ENCODE measurements around the gene EMC1. TPM values are rescaled to one million over a fixed set of nuclear protein-coding genes. Genes with fewer than 3 reads are reported as not detected.

The EMC1 gene
- total RNA-seq, 2 donors from 2014 or later = 59.0 to 67.5 TPM

DNA sequence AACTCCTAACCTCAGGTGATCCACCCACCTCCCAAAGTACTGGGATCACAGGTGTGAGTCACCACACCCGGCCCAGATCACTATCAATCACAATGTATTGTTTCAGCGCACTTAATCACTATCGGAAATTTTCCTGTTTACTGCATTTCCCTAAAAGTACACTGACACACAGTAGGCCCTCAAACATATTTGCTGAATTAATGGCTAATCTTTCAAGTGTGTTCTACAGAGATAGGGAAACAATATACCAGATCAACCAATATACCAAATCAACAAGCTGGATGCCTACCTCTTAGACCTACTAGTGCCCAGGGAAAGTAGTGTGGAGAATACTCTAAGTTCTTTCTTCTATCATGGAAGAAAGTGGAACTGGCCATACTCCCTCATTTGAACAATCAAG is 58.3 kb downstream of the EMC1 start:
- no peak for TF ChIP-seq CTCF (conservative IDR thresholded peaks at IDR 0.05)
- WGBS, 2 experiments (ENCODE audit: insufficient coverage in 1 of 2, insufficient read length in 1 of 2) = 95 to 100% methylated on average over 2 to 3 of the region's 3 CpGs
- H3K4me1 ChIP-seq (ENCODE audit: control insufficient read depth, insufficient read depth, low read length) = no peaks in the 10 kb centered on the region
- H3K27me3 ChIP-seq (ENCODE audit: control insufficient read depth, insufficient read depth, low read length, poor library complexity, severe bottlenecking) = no peaks in the 10 kb centered on the region
- H3K4me3 ChIP-seq (ENCODE audit: low read length) = no peak overlapping the region
- H3K4me3 Mint-ChIP-seq = no peak overlapping the region
- peaks cover 90% of the 10 kb centered on the region for H3K36me3 ChIP-seq (ENCODE audit: control insufficient read depth, insufficient read depth, low read length)
- H3K9ac ChIP-seq (ENCODE audit: extremely low read depth, low read length, poor library complexity, severe bottlenecking) = no peak overlapping the region
- H3K4me1 Mint-ChIP-seq = no peaks in the 10 kb centered on the region
- H3K27me3 Mint-ChIP-seq (ENCODE audit: insufficient read depth) = no peaks in the 10 kb centered on the region
- H3K27ac Mint-ChIP-seq = peak overlapping the region; percentile 68
- no peaks in the 10 kb centered on the region for H3K9me3 ChIP-seq (ENCODE audit: control insufficient read depth, low read length)
- H3K36me3 Mint-ChIP-seq (ENCODE audit: low read depth) = peaks cover 78% of the 10 kb centered on the region
- no peak overlapping the region for H3K27ac ChIP-seq (ENCODE audit: low read depth, low read length)
- no peaks in the 10 kb centered on the region for H3K9me3 Mint-ChIP-seq
- no peak for DNase-seq

DNA sequence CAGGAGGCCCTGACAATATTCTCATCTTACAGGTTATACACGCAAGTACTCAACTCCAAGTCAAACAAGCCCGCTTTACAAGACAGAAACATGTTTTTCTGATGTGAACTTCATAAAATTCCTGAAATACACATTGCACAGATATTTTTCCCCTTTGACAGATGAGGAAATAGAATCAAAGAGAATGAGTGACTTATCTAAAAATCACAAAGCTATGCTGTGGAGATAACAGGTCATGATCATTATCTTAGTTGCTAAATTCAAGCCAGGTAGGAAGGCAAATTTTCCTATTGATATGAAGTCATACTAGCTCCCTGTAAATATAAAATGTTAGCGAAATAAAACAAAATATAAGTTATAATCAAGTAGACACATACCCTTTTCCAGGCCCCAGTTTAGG is 59.5 kb downstream of the EMC1 start:
- Mint-ChIP-seq H3K4me3 (no peak overlapping the region), H3K27ac (no peak overlapping the region), H3K9me3 (no peaks in the 10 kb centered on the region), H3K4me1 (no peaks in the 10 kb centered on the region), H3K36me3 (ENCODE audit: low read depth) (peaks cover 75% of the 10 kb centered on the region), H3K27me3 (ENCODE audit: insufficient read depth) (no peaks in the 10 kb centered on the region)
- Histone ChIP-seq H3K4me3 (ENCODE audit: low read length) (no peak overlapping the region), H3K4me1 (ENCODE audit: control insufficient read depth, insufficient read depth, low read length) (no peaks in the 10 kb centered on the region), H3K36me3 (ENCODE audit: control insufficient read depth, insufficient read depth, low read length) (peaks cover 87% of the 10 kb centered on the region), H3K27ac (ENCODE audit: low read depth, low read length) (no peak overlapping the region), H3K9ac (ENCODE audit: extremely low read depth, low read length, poor library complexity, severe bottlenecking) (no peak overlapping the region), H3K27me3 (ENCODE audit: control insufficient read depth, insufficient read depth, low read length, poor library complexity, severe bottlenecking) (no peaks in the 10 kb centered on the region), H3K9me3 (ENCODE audit: control insufficient read depth, low read length) (no peaks in the 10 kb centered on the region)
- TF ChIP-seq CTCF (conservative IDR thresholded peaks at IDR 0.05) = no peak
- DNase-seq = no peak
- WGBS, 2 experiments (ENCODE audit: insufficient coverage in 1 of 2, insufficient read length in 1 of 2) = 95 to 100% methylated on average over 2 to 3 of the region's 3 CpGs

DNA sequence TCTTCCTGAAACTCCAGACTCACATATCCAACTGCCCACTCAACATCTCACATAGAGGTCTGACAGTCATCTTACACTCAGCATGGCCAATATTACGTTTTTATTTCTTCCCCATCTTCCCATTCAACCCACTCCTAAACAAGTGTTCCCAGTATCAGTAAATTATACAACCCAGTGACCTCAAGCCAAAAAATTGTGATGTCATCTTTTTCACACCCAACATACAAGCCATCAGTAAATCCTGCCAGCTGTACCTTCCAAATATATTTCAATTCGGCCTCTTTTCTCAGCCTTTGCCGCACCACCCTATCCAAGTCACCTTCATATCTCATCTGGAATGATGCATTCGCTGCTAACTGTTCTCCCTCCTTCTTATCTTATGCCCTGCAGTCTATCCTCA is 60.9 kb downstream of the EMC1 start:
- no peak overlapping the region for H3K4me3 Mint-ChIP-seq
- Histone ChIP-seq H3K9me3 (ENCODE audit: control insufficient read depth, low read length) (no peaks in the 10 kb centered on the region), H3K27me3 (ENCODE audit: control insufficient read depth, insufficient read depth, low read length, poor library complexity, severe bottlenecking) (no peaks in the 10 kb centered on the region), H3K4me3 (ENCODE audit: low read length) (no peak overlapping the region), H3K4me1 (ENCODE audit: control insufficient read depth, insufficient read depth, low read length) (no peaks in the 10 kb centered on the region), H3K27ac (ENCODE audit: low read depth, low read length) (no peak overlapping the region), H3K9ac (ENCODE audit: extremely low read depth, low read length, poor library complexity, severe bottlenecking) (no peak overlapping the region), H3K36me3 (ENCODE audit: control insufficient read depth, insufficient read depth, low read length) (peaks cover 87% of the 10 kb centered on the region)
- H3K9me3 Mint-ChIP-seq = no peaks in the 10 kb centered on the region
- peaks cover 76% of the 10 kb centered on the region for H3K36me3 Mint-ChIP-seq (ENCODE audit: low read depth)
- no peak for DNase-seq
- no peak overlapping the region for H3K27ac Mint-ChIP-seq
- H3K4me1 Mint-ChIP-seq = no peaks in the 10 kb centered on the region
- WGBS, 2 experiments (ENCODE audit: insufficient coverage in 1 of 2, insufficient read length in 1 of 2) = 94 to 96% methylated on average over 4 of the region's 4 CpGs
- H3K27me3 Mint-ChIP-seq (ENCODE audit: insufficient read depth) = no peaks in the 10 kb centered on the region
- no peak for TF ChIP-seq CTCF (conservative IDR thresholded peaks at IDR 0.05)

All from endodermal cell (in vitro differentiated cells).